Right renal pelvis (tissue), 4 donors: ENCODE data around the gene SMLR1. TPM values are rescaled to one million over a fixed set of nuclear protein-coding genes. Genes with fewer than 3 reads are reported as not detected.
A peak's percentile ranks its signal among the peaks of the same experiment; 100 is the strongest.

Experiments
- DNase-seq, 4 donors: peaks; one replicate each; pipeline ENCODE4 v3.0.0-alpha.2; 2013; ENCODE audit warnings: low read depth in 4 of 4, low spot score in 3 of 4, missing footprints in 1 of 4
- polyA plus RNA-seq, 4 donors: library from polyadenylated mRNA; unstranded; fragments of 120-200 nt; gene quantifications; one replicate each; pipeline ENCODE4 v1.2.1, GENCODE V29; 2013; ENCODE audit not compliant: insufficient read length in 4 of 4

SMLR1 gene
- polyA plus RNA-seq, 4 donors, result 1.2 to 3.9 (median 2.0) TPM

GRCh38 chr6:130849594-130849993 is 22.4 kb downstream of the SMLR1 start:
- no peak for DNase-seq

DNA sequence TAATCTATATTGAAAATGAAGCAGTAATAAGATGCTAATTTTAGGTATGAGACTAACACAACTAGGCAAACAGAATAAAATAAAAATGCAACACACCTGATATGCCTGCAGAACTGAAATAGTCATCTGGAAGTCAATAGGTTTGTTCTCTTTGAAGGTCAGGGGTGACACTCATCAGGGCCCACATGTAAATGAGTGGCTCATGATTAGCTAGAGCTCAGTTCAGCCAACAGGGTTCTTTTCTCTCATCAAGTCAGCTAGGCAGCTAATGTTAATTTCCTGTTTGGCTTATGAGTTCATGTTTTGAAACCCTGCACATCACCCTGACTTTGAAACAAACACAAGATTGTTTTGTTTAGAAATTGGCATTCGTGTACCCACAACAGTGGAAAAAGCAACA is 23.8 kb downstream of the SMLR1 start:
- no peak for DNase-seq

DNA sequence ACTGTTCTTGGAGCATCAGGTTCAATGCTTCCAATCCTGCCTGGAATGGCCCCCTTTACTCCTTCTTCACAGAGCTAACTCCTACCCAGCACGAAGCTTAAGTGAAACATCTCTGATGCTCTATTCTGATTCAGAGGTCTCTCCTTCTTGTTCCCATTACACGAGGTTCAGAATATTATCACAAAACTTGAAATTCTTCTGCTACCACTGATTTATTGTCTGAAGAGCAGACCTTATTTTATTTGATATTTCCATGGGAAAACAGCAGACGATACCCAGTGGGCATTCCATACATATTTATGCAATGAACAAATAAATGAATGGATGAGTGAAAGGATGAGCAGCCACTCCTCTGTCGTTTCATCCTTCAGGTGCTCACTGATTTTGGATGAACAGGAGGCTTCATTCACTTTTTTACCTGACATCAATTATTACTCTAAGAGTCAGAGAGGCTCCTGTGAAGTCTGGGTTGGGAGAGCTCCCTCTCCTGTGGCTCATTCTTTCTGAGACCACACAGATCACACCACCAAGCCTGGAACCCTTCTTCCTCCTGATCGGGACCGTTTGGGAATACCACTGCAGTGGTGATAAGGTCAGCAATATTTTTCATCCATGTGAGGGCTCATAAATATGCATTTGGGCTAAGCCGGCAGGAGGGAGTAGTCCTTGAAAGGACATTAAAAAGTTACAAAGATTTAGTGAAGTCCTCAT is 25.8 kb downstream of the SMLR1 start:
- DNase-seq, result no peak

DNA sequence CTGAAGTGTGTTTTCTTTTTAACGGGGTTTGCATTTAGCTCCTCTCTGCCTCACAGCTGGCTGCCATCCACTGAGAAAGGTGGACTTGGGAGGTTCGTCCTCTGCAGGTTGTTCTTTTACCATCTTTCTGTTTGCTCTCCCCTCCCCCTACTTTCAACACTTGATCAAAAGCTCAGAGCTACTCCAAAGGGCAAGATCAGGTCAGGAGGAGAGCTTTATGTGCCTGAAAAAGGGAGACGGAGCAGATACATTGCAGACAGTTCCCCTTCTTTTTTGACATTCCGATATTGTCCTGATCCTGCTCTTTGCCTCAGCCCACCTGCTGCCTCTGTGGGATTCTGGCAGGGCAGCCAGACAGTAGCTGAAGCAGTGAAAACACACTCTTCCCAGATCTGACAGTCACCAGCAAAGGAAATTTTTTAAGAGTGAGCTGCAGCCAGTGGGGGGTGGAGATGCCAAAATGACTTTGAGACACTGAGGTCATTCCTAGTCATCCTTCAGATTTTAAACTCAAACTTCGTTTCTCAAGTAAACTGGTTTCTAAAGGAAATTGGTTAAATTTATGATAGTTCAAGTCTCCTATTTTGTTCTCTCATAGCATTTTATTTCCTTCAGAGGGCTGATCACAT is 26.5 kb downstream of the SMLR1 start:
- DNase-seq, result no peak

DNA sequence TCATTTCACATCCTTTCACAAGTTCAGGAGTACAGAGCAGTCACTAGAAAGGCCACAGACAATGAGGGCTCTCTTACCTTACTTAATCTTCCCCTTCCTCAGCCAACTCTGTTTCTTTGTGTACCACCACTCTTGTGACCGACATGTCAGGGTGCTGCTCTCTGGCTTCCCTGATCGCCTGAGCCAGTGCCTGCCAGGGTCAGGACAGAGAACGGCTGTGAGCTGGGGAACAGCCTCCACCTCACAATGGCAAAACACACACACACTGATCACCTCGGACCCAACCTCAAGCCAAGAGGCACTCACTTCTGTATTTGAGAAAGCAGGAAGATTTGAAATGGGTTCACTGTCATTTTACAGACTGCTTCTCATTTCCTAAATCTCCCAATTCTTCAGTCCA is 30.8 kb downstream of the SMLR1 start:
- no peak for DNase-seq

DNA sequence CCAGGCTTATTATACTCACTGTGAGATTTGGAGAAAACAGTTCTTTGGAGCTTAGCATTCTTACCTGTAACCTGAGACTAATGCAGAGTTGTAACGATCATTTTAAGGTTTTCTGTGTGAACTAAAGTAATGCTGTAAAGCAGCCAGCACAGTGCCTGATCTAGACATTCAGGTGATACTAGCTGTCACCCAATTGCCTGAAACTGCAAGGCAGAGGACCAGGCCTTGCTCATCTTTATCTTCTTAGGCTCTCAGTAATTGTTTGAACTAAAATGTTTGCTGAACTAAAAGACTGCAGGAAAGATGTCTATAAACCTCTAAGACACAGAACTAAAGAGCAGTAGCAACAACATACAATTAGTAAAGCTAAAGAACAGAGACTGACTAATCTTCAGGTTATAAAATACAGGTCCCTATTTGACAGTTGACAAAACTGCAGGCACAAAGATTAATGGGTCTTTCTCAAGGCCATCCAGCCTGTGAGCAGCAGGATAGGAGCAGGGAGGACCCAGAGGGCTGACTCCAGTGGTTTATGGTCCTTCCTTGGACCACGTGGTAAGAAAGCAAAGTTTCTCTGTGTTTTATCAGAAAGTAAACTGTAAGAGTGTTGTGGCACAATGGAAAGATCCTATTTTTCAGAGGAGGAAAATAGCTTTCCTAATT is 31.4 kb downstream of the SMLR1 start:
- no peak for DNase-seq

DNA sequence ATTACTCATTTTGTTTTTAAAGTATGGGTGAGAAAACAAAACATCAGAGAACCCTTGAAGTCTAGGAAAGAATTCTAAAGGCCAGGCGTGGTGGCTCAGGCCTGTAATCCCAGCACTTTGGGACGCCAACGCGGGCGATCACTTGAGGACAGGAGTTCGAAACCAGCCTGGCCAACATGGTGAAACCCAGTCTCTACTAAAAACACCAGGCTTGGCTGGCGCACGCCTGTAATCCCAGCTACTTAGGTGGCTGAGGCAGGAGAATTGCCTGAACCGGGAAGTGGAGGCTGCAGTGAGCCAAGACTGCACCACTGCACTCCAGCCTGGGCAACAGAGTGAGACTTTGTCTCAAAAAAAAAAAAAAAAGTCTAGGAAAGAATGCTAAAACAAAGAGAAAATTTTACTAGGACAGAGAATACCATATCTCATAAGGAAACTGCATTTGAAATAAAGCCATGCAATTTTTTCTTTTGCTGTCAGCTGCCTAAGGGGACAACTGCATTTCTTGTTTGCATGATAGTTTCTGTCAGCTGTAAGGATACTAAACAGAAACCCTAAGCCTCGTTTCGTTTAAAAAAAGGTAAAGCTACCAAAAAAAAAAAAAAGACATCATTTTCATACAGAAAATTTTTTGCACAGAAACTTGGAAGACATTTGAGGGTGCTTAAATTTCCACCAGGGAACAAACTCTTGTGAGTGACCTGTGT is 32.1 kb downstream of the SMLR1 start:
- no peak for DNase-seq

GRCh38 chr6:130862370-130862769 is 35.2 kb downstream of the SMLR1 start:
- DNase-seq, result no peak

GRCh38 chr6:130863415-130864230 is 36.4 kb downstream of the SMLR1 start:
- no peak for DNase-seq

DNA sequence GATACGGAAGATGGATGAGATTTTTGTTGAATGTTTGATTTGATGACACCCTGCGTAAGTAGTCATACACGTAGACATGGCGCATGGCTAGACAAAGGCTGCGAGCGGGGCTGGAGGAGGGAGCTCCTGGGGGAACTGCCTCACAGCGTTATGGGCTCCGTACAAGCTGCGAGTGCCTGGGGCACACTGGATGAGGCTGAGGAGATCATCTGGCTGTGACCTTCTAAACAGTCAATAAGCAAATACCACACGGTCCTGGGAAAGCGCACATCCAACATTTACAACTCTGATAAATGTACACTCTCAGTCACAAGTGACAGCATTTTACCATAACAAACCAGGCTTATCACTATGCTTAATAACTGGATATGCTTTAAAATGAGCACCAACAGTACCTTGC is 37.1 kb downstream of the SMLR1 start:
- DNase-seq, result no peak

DNA sequence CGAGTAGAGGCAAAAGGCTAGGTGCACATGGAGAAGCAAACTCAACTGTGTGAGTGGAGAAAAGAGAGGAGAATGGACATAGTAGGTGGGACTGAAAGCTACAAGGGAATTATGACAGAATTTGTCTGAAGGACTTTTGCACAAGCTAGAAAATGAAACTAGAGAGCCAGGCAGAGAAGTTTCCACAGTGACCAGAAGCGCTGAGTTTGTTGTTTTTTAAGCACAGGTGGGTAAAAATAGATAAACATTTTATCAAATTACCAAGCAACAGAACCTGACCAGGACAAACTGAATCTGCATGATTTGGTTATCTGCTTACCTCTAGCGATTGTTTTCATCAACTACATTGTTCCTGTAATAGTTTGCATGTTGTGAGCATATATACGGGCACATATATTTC is 38.6 kb downstream of the SMLR1 start:
- no peak for DNase-seq

DNA sequence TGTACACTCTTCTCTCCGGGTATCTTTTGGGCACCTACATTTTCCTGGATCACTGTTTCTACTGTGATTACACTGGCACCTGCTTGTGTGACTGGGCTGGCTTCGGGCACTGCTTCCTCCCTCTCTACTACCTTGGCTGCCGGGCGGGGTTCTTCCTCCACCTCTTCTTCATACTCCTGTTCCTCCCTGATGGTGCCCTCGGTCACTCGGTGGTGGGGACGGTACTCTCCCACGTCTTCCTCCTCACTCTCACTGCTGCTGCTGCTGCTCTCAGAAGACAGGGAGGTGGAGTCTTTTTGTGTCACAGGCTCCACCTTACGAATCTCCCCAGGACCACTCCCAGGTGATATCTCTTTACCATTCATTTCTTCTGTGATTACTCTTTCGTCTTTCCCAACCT is 42.5 kb downstream of the SMLR1 start:
- no peak for DNase-seq

- DNase-seq, result no peak
These were observed 43.1 kb downstream of the SMLR1 start for GRCh38 chr6:130870179-130870880.

DNA sequence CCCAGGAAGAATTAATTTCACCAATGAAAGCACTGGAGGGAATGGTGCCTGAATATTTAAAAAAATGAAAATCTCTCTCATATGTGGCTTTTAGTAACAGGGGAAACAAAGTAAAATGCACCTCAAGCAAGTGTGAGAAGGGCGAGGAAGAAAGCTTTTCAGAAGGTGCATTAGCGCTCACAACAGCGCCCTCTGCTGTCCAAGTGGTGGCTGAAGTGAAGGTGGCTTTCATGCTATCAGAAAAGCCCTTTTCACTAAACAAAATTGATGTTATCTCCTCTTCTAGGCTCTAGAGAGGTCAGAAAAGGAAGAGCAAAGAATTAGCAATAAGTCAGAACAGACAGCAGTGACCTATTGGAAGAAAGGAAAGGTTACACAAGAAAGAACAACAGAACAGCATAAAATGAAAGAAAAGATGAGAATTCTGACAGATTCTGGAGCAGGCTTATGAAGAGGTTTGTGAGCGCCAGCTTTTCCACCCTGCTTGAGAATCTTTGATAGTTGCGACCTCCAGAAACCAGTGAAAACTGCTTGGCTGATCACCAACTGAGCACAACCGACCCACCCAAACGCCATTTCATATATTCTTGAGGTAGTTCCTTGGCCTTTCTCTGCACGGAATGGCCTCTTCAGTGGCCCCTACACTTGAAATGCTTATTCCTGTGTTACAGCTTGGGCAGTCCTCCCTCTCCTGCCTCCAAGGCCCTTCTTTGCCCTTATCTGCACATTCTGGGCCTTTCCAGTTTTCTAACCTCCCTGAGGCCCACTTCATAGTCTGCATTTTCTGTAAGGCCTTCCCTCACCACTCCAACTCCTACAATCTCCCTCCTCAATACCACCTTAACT is 45.3 kb downstream of the SMLR1 start:
- DNase-seq, result peak in 3 of 4 donors; percentile 31 to 54 (median 43)

- no peak for DNase-seq
These were observed 46.5 kb downstream of the SMLR1 start for GRCh38 chr6:130873746-130874145.

GRCh38 chr6:130879826-130880225 is 52.6 kb downstream of the SMLR1 start:
- DNase-seq, result no peak

DNA sequence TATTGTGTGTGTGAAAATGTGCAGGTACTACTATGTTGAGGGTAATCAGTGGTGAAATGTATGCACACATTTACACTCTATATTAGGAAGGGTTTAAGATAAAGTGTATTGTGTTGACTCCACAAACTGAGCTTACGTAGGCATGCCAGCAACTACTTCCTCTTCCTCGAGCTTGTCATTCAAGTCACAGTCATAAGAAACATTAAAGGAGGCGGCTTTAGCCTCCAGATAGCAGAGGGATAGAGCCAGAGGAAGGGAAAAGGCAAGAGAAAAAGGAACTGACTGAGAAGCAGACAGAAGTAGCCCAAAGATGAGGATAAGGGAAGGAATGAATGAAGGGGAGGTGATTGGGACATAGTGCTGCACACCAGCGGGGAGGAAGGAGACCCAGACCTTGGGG is 55.2 kb downstream of the SMLR1 start:
- no peak for DNase-seq

GRCh38 chr6:130885392-130886192 is 58.4 kb downstream of the SMLR1 start:
- DNase-seq, result peak; percentile 74 to 78 (median 76)
